Cerebellar nuclear complex (tissue), 1 donor: ENCODE data around the gene TREML1.

Source experiments
- DNase-seq, 2 experiments: peaks; one replicate each; lab custom pipeline; 2025; lab: John Stamatoyannopoulos, UW

The TREML1 gene

DNA sequence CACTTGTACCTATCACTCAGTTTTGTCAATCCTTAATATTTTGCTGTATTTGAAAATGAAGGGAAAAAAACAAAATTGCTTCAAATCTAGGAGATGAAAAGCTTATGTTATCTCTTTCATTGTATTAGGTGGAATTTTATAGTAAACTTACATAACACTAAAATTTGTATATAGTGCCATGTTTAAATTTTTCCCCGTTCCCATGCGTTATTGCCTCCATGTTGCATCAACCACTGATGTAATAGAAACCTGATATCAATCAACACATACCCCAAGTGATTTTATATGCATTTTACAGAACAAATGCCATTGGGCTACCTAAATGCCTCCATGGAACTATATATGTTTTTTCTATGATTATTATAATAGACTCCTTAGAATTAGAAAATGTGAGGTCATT, 23.5 kb upstream of the TREML1 start:
- DNase-seq = no peak

DNA sequence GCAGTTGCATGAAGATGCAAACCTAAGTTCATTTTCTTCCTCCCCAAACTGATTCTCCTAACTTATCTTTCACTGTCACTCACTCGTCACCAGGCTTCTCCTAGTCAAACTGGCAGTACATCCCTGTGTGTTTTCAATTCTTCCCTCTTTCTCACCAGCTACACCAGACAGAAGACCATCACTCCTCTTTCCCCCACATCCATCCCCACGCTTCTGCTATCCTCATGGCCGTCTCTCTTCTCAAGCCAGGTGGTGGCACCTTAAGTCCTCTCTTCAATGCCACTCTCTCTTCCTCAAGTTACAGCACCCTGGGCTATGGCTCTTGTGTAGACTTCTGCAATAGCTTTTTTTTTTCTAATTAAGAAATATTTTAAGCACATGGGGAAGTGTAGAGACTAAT, 23.1 kb upstream of the TREML1 start:
- DNase-seq = no peak

GRCh38 chr6:41176189-41176588, 22.0 kb upstream of the TREML1 start:
- no peak for DNase-seq

DNA sequence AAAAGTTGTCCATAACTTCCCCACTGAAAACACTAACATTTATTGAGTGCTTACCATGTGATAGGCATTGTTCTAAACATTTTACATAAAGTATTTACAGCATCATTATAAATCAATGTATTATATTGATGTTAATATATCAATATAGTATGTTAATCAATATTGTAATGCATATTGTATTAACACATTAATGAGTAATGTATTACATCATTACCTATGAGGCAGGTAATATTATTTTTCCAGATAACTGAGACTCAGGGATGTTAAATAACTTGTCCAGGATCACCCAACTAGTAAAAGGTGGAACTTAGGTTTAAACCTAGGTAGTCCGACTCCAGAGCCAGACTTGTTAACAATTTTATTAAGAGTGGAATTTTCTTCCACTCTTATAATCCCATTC, 20.9 kb upstream of the TREML1 start:
- DNase-seq = no peak

- DNase-seq = no peak
Observed at GRCh38 chr6:41174610-41175009, 20.5 kb upstream of the TREML1 start.

DNA sequence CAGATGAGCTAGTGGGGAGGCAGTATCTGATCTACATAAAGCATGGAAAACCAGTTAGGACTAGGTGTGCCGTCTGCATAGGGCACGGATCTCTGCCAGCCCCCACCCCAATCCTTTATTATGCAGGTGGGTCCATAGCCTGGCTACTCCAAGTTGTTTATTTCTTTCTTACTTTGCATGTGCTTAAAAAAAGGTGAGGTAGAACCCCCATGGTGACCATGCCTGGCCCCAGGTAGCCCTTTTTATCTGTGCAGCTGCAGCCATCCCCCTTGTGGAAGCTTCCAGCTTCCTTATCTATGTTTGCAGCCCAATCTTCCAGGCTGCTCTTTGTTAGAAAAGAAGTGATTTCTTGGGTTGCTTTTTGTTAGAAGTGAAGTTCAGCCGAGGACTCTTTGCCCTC, 17.8 kb upstream of the TREML1 start:
- DNase-seq = no peak

GRCh38 chr6:41170547-41171160, 16.5 kb upstream of the TREML1 start:
- no peak for DNase-seq

DNA sequence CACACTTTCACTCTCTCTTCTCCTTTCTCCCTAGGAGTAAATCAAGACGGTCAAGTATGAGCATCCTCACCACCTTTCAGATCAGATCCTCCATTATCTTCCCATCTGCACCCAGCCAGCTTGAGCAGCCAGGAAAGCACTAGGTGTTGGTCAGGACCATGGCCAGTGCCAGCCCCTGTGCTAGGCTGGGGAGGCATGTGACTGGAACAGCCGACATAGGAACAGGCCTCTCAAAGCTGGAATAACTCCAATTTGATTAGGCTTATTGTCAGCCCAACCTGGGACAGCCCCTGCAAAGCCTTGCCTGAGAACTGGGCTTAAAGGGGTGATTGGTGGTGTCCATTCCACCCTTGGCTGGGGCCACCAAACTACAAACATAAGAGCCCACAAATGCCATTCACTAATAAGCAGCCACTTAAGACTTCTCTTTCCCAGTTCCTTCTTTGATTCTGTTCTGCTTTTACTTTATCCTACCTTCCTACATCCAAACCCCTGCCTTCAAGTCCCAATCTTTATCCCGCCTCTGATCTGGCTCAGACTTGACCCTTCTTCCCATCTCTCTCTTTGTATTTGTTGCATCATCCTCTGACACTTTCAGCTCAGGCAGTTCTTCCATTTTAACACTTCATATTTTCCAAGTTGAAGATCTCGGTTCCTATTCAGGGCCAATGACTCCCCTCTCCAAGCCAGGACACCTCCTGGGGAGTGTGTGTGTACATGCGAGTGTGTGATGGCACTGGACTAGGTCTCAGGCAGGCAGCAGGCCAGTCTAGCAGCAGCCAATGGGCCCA, 13.2 kb upstream of the TREML1 start:
- no peak for DNase-seq

DNA sequence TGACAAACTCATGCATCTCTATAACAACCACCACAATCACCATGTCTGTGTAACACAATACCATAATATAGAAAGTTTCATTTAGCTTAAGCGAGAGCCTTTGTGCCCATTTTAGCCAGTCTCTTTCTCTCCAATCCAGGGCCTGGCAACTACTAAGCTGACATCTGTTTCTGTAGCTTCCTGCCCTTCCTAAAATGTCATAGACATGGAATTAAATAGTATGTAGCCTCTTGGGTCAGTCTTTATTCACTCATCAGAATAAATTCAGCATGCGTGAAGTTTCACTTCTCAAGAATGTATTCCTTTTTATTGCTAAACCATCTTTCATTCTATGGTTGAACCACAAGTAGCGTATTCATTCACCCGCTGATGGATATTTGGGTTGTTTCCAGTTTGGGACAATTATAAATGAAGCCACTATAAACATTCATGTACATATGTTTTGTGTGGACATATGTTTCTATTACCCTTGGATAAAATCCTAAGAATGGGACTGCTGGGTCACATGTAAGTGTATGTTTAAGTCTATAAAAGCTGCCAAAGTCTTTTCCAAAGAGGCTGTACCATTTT, 10.5 kb upstream of the TREML1 start:
- DNase-seq = no peak

GRCh38 chr6:41163419-41163717, 9.2 kb upstream of the TREML1 start:
- no peak for DNase-seq

- no peak for DNase-seq
Observed at GRCh38 chr6:41162687-41163418, 8.7 kb upstream of the TREML1 start, which contains the start of gene TREM2. Gene TREM2 (minus strand): TSS chr6:41163116. CDS start chr6:41163082, 34 bp downstream.

DNA sequence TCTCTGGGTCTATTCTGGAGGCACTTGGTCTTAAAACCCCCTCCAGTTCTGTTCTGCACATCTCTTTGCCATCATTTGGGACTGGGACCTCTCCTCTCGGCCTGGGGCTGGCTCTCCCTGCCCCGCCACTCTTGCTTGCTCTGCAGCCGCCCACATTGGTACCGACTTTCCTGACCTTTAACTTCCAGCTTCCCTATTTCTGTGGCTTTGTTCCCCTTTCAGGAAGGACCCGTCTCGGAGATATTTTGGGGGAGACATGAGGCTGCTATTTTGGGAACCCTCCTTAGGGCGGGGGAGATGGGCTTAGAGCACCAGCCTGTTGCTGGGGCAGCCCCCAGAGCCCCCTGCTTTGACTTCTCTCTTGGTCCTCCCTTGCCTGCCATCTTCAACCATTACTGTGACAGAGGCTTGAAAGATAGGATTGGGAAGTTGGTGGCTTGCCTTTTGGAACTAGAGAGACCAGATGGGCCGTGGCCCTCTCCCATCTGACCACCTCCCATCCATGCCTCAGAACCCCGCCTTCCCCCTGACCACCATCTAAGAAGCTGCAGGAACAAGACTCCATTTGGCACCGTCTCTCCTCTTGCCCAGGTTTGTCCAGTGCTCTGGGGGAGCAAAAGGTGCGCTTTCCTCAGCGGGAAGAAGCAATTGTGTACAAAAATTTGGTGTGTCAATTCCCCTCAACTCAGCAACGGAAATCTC, 7.9 kb upstream of the TREML1 start:
- DNase-seq = no peak

- DNase-seq = no peak
Observed at GRCh38 chr6:41161380-41161779, 7.2 kb upstream of the TREML1 start.

DNA sequence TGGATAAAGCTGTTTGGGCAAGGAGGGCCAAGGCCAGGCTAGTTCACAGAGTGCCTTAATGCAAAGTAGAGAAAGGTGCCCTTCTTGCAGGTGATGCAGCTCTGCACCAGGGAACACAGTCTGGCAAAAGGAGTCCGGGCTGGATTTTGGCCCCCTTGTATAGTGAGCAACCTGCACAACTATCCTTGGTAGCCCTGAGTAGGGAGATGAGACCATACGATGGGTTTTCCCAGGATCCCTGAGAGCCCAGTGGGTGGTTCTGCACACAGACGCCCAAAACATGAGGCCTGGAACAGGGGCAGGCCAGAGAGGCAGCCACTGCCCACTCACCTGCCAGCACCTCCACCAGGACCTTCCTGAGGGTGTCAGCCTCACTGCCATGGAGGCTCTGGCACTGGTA, 6.8 kb upstream of the TREML1 start:
- no peak for DNase-seq

GRCh38 chr6:41159415-41160082, 5.4 kb upstream of the TREML1 start:
- no peak for DNase-seq

- no peak for DNase-seq
Observed at GRCh38 chr6:41157323-41157722, 3.2 kb upstream of the TREML1 start.

DNA sequence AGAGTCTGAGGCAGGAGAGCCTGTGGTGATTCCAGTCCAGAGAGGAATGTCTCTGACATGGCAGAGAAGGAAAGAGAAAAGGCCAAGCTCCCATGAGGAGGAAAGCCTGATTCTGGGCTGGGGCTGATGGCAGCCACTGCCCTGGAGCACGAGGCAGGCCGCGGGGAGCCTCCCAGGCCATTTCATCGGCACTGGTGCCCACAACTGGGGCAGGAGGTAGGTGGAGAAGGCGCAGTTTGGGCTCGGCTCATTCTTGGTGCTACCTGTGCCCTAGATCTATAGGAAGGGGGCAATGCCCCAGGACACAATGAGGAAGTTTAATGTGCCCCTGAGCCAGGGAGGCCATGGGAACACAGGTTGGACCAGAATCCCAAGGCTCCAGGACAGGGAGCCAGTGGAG, 2.6 kb upstream of the TREML1 start:
- DNase-seq = no peak

- no peak for DNase-seq
Observed at GRCh38 chr6:41156001-41156400, 1.9 kb upstream of the TREML1 start.

- DNase-seq = no peak
Observed at GRCh38 chr6:41155132-41155805, 1.1 kb upstream of the TREML1 start.

DNA sequence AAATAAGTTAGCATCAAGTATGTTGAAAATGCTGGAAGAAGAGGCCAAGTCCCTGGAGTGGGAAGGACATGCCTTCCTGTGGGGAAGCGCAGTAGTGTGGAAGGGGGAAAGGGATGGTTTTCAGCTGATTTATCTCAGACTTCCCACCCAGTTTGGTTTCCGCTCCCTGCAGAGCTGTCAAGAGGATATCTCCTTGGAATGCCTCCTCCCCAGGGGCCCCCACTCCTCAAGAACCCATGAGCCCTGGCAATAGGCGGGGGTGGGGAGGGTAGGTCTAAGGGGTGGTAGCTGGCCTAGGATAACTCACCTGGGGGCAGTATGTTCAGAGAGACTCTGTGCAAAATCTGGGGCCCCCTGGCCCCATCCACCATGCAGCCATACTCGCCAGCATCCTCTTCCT, 696 bp downstream of the TREML1 start:
- no peak for DNase-seq

DNA sequence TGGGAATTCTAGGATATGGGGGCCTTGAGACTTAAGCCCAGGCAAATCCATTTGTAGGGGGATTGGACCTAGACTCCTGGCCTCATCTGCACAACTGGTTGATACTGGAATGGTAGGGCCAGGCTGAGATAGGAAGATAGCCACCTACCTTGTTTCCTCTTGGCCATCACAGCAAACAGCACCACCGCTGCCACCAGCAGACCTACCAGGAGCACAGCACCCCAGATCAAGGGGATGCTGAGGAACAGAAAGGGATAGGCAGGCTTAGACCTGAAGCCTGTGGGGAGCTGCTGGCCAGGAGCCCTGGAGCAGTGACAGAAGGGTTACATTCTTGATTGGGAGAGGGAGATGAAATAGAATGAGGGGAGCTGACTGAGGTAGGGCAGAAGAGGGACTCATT, 3.5 kb downstream of the TREML1 start:
- DNase-seq = no peak
